SKM-1 treated with dmso at 0.1 percent for 144 hours (cell line): Measurements from ENCODE around the gene MYBPH.

ENCODE experiments used
- DNase-seq: peaks from one replicate; lab custom pipeline; 2025; ENCODE audit not compliant: unreplicated experiment; lab: John Stamatoyannopoulos, UW

The MYBPH gene

GRCh38 chr1:203167026-203167912 lies 8.4 kb downstream of the MYBPH start:
- DNase-seq, result no peak

GRCh38 chr1:203166192-203166940 lies 9.3 kb downstream of the MYBPH start:
- DNase-seq, result peak; percentile 65

DNA sequence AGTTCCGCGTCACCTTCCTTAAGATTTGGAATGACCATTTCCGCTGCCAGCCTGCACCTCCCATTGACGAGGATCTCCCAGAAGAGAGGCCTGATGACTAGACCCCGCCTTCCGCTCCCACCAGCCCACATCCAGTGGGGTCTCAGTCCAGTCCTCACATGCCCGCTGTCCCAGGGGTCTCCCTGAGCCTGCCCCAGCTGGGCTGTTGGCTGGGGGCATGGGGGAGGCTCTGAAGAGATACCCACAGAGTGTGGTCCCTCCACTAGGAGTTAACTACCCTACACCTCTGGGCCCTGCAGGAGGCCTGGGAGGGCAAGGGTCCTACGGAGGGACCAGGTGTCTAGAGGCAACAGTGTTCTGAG lies 9.8 kb downstream of the MYBPH start:
- DNase-seq, result no peak

GRCh38 chr1:203165101-203165799 lies 10.4 kb downstream of the MYBPH start:
- no peak for DNase-seq

DNA sequence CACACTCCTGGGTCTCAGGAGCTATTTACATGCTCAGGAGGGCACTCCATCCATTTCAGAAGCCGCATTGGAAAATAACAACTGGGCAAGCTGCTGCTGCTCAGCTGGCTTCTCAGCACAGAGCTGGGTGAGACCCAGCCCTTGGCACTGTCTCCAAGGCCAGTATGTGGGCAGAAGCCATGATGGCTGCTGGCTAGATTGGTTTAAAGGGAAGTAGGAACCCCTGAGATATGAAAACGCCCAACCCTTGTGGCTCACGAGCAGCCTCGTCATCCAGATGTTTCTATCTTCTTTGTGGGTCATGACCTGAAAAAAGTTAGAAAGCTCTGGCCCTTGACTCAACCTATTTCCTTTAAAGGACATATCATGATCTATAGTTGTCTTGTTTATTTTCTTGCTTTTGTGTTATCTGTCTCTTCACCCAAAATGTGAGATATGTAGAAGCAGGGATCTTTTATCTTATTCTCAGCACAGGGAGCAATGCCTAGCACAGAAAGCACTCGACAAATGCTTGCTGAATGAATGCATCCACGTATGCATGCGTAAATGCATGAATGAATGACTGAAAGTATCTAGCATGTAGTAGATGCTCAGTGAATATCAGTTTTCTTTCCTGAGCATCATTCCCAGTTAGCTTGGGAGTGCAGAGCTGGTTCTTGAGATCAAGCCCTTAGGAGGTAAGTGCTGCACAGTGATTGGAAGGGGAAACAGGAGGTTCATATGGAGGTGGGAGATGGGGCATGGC lies 11.6 kb downstream of the MYBPH start:
- DNase-seq, result no peak

DNA sequence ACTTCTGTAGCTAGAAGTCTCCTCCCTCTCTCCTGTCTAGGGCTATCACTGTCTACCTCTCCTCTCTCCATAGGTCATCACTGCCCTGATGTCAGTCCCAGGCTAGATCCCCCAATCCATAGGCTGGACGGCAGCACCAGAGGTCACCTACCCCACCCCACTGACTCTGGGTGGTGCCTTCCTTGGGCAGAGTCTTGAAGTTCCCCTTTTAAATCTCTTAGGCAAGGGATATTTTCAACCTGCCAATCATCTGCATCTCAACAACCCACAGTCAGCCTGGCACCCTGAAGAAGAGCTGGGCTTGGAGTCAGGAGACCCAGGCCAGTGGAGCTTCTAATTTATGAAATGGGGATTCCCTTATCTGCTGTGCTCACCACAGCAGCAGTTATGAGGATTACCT lies 13.2 kb downstream of the MYBPH start:
- peak; percentile 12 for DNase-seq

- DNase-seq, result no peak
Measured at GRCh38 chr1:203161703-203162102, 13.9 kb downstream of the MYBPH start.

GRCh38 chr1:203161175-203161574 lies 14.5 kb downstream of the MYBPH start:
- no peak for DNase-seq

DNA sequence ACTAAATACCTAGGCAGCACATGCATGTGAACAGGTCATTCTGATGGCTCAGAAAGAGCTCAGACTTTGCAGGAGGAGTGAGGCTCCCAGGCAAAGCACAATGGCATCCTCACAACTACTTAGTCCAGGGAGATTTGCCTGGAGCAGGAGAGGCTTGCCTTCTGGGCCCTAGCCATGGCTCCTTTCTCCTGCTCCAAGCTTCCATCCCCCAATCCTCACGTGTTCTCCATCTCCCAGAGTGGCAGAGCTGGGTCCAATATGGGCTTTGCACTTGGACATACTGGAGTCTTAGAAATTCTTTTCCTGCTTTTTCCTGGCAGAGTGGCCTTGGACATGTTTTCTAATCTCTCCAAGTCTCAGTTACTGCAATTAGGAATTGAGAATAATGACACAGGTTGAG lies 15.8 kb downstream of the MYBPH start:
- DNase-seq, result no peak

DNA sequence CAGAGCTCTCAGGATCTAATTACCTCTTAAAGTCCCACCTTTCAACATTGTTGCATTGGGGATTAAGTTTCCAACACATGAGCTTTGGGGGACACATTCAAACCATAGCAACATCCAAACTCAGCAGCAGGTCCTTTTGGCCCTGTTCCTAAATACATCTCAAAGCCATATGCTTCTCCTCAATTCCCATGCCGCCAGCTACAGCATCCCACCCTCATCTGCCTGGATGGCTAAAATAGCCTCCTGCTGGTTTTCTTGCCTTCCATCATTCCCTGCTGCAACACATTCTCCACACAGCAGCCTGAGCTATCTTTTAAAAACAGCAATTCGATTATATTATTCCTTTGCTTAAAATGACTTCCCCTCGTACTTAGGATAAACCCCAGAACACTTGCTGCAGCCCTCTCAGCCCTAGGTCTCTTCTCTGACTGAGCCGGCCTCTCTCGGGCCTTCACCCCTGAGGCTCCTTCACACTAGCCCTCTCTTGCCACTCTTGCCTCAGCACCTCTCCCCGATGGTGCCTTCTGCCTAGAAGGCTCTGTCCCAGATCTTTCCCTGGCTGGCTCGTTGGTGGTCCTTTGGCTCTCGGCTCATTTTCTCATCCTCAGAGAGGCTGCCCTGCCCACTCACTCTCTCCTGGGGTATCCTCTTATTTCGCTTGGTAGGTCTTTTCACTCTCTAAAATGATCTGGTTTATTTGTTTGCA lies 16.5 kb downstream of the MYBPH start:
- no peak for DNase-seq

- no peak for DNase-seq
Measured at GRCh38 chr1:203158423-203158822, 17.2 kb downstream of the MYBPH start.

DNA sequence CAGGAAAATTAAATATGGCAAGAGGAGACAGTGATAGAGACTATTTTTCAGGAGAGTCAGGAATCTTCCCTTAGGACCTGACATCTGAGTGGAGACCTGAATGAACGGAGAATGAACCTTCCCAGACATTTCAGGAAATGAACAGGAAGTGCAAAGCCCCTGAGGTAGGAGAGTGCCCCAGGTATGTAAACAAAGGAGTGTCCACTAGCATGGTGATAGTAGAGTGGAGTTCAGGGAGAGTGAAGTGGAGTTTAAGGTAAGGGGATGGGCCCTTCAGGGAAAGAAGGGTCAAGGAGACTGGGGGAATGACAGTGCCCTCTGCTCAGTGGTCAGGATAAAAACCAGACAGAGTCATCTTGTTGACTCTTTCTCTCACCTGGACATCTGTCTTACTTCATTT lies 19.3 kb downstream of the MYBPH start:
- DNase-seq, result no peak

- DNase-seq, result no peak
Measured at GRCh38 chr1:203153989-203154821, 21.4 kb downstream of the MYBPH start.

DNA sequence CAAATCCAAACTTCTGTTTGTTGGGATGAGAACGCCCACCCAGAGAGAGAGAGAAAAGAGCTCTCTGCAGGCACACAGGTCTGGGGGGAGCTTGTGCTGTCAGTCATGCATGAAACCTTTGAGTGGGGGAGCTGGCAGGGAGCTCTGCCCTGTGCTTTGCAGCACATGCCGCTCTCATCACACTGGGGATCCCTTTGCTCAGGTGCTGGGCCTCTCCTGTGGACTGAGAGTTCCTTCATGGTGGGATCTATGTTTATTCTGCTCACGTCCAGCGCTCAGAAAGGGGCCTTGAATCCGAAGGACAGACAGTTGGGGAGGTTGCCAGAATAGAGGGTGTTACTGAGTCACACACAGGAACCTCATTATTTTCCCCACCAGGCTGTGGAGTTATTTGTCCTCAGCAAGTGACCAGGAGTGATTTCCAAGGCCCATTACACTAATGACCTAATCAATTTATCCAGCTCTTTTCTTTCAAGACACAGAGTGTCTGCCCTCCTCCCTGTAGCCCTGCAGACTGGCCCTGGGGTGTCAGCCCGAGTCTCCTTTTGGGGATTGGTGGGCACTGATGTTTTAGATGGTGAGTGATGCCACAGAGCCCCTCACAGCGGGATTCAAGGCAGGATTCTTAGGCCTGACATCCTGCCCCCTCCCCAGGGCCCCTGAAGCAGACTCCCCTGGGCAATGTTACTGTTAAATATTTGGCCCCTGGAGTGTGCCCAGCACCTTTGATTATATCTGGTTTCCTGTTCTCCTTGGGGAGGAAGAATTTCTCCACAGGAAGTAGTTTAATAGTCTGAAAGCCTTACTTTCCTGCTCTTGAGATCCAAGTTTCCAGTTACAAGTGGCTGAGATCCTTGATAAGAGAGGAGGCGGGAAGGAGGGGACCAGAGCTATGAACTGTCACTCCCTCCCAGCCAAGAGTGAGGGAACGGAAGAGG lies 22.3 kb downstream of the MYBPH start:
- DNase-seq, result no peak

DNA sequence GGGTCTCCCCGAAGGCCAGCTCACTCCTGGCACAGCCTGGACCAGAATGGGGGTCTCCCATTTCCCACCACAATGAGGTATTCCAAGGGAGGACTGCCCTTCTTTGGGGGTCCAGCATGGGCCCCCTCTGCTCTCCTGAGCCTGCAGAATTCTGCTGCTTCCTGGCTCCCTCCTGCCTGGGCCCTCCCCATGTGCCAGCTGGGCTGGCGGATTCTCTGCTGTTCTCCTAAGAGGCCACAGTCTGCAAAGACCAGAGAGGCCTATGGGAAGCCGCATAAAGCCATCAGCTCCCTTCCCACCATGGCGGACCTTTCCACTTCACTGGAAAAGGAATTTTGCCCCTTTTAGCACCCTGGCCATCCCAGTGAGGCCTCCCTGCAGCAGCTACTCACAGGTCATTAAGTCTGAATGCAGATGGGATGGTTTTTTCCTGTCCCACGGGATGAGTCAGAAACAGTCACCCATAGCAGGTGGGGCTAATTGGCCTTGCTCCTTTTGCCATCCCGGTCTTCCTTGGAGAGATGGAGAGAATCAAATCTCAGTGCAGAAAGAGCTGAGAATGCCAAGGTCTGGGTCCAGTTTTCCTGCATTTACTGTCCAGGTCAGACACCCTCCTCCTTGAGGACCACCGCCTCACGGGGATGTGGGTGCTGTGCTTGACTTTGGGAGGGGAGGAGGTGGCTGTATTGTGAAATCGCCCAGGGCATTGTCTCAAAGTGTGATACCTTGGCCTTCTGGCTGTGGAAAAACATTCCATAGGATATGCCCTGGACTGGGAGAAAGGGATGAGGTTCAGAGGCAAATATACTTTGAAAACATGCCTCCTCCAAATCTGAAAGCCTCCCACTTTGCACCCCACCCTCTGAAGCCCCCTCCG lies 23.2 kb downstream of the MYBPH start:
- no peak for DNase-seq

- DNase-seq, result no peak
Measured at GRCh38 chr1:203151362-203152157, 24.1 kb downstream of the MYBPH start.
